ENCODE data around the gene SCT.
"Not testable (repeated sequence)": the region's sequence is repeated elsewhere in the genome, so short reads cannot be mapped to it uniquely, and the experiment has no call there.

SCT gene

DNA sequence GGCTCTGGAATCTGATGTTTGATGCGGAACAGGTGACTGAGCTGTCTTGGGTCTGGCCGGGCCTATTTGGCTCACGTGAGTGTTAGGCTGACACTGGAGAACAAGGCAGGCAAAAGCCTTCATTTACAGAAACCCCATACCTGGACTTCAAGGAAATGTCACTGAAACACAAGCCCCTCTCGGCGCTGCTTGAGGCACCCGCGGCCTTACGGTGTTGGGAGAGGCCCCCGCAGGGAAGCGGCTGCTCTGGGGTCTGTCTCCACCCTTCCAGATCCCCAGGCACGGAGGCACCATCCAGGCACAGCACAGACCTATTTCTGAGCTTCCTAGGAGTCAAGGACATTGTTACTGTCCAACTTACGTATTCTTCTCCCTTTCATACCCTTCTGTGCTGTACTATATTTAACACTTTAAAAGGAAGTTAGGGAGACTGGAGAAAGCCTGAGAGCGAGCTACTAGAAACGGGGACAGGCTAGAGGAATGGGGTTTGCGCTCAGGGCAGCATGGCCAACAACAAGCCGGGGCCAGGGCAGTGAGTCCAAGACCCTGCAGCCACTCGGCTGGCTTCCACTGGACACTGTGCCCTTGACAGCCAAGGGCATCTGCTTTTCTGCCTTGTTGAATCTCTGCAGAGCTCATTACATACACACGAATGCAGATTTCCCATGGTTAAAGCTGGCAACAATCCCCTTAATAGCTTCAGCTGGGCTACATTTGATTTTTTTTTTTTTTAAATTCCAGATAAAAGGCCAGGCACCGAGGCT lies 33.9 kb upstream of the SCT start:
- Histone ChIP-seq H3K9ac (ENCODE audit: insufficient read length, low read depth) (no peak overlapping the region), H3K9me3 (ENCODE audit: insufficient read depth, low read length) (no peaks in the 10 kb centered on the region), H3K27me3 (ENCODE audit: insufficient read depth, insufficient read length) (no peaks in the 10 kb centered on the region), H3K36me3 (ENCODE audit: insufficient read depth, insufficient read length, low read length) (peaks cover 85% of the 10 kb centered on the region), H3K4me1 (ENCODE audit: insufficient read depth, insufficient read length) (peaks cover 4% of the 10 kb centered on the region), H3K4me3 (ENCODE audit: insufficient read length, low read depth) (no peak overlapping the region)
- TF ChIP-seq SUZ12 (IDR thresholded peaks at IDR 0.05; ENCODE audit: extremely low read depth, insufficient read depth, insufficient read length) (no peak), ZNF274 (IDR thresholded peaks at IDR 0.05; ENCODE audit: low read depth, low read length) (no peak), YY1 (IDR thresholded peaks at IDR 0.05; ENCODE audit: insufficient read depth, insufficient read length) (no peak)
- no peak for DNase-seq (ENCODE audit: low read depth, low spot score)

DNA sequence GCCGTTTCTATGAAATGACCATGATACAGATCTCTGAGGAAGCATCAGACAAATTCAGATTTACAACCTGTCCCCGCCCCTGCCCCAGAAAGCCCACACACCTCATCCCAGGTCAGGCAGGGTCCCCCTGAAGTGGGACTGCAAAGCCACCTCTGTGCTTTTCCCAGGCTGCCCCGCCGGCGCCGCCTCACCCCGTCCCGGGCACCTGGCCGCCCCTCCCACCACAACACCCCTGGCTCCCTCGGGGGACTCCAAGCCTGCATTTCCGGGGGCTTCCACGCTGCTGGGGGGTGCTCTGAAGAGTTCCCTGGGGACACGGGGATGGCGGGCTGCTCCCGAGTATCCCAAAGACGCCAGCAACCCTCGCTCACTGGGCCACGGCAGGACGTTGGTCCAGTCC lies 33.3 kb upstream of the SCT start:
- peaks cover 4% of the 10 kb centered on the region for H3K4me1 ChIP-seq (ENCODE audit: insufficient read depth, insufficient read length)
- no peak overlapping the region for H3K9ac ChIP-seq (ENCODE audit: insufficient read length, low read depth)
- peaks cover 81% of the 10 kb centered on the region for H3K36me3 ChIP-seq (ENCODE audit: insufficient read depth, insufficient read length, low read length)
- no peaks in the 10 kb centered on the region for H3K27me3 ChIP-seq (ENCODE audit: insufficient read depth, insufficient read length)
- no peaks in the 10 kb centered on the region for H3K9me3 ChIP-seq (ENCODE audit: insufficient read depth, low read length)
- DNase-seq (ENCODE audit: low read depth, low spot score) = no peak
- TF ChIP-seq SUZ12 (IDR thresholded peaks at IDR 0.05; ENCODE audit: extremely low read depth, insufficient read depth, insufficient read length) (no peak), ZNF274 (IDR thresholded peaks at IDR 0.05; ENCODE audit: low read depth, low read length) (no peak), YY1 (IDR thresholded peaks at IDR 0.05; ENCODE audit: insufficient read depth, insufficient read length) (no peak)
- H3K4me3 ChIP-seq (ENCODE audit: insufficient read length, low read depth) = no peak overlapping the region

DNA sequence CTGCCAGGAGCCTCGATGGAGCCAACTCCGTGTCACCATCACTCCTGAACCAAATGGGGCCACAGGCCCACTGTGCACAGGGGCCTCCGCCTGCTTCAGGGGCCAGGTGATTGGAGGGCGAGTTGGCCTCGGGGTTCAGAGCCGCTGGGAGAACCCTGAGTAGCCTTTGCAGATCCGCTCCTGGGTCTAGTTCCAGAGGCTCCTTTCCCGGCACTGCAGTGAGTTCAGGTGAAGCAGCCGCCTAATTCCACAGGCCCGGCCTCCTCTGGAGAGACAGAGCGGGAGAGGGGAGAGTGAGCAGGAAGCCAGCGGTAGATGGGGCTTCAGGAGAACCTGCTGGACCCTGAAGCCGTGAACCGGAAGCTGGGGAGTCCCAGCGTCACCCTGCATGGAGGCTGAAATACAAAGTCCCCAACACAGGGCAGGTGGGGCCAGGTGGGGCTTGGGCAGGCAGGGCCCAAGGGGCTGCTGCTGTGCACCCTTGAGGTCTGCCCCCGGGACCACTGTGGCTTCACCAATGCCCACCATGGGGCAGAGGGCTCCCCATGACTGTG lies 32.6 kb upstream of the SCT start:
- peaks cover 4% of the 10 kb centered on the region for H3K4me1 ChIP-seq (ENCODE audit: insufficient read depth, insufficient read length)
- H3K9me3 ChIP-seq (ENCODE audit: insufficient read depth, low read length) = no peaks in the 10 kb centered on the region
- no peaks in the 10 kb centered on the region for H3K27me3 ChIP-seq (ENCODE audit: insufficient read depth, insufficient read length)
- H3K36me3 ChIP-seq (ENCODE audit: insufficient read depth, insufficient read length, low read length) = peaks cover 82% of the 10 kb centered on the region
- DNase-seq (ENCODE audit: low read depth, low spot score) = no peak
- no peak overlapping the region for H3K9ac ChIP-seq (ENCODE audit: insufficient read length, low read depth)
- TF ChIP-seq YY1 (IDR thresholded peaks at IDR 0.05; ENCODE audit: insufficient read depth, insufficient read length) (no peak), ZNF274 (IDR thresholded peaks at IDR 0.05; ENCODE audit: low read depth, low read length) (no peak), SUZ12 (IDR thresholded peaks at IDR 0.05; ENCODE audit: extremely low read depth, insufficient read depth, insufficient read length) (no peak)
- H3K4me3 ChIP-seq (ENCODE audit: insufficient read length, low read depth) = no peak overlapping the region

DNA sequence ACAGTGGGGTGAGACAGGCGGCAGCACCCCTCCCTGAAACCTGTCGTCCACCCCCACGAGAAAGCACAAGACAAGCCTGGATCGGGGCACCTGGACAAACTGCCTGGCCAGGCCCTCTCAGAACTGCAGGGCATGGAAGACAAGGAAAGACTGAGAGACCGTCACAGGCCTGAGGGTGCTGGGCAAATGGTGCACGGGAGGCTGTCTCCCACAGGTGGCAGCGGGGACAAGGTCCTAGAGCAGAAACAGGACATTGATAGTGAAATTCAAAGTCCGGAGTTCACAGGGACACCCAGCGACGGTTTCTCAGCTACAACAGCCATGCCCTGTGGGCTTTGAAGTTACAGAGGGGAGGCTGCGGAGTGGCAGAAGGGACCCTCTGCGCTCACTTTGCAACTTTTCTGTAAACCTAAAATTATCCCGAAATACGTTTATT lies 30.7 kb upstream of the SCT start:
- Histone ChIP-seq H3K9ac (ENCODE audit: insufficient read length, low read depth) (no peak overlapping the region), H3K4me1 (ENCODE audit: insufficient read depth, insufficient read length) (peaks cover 4% of the 10 kb centered on the region)

DNA sequence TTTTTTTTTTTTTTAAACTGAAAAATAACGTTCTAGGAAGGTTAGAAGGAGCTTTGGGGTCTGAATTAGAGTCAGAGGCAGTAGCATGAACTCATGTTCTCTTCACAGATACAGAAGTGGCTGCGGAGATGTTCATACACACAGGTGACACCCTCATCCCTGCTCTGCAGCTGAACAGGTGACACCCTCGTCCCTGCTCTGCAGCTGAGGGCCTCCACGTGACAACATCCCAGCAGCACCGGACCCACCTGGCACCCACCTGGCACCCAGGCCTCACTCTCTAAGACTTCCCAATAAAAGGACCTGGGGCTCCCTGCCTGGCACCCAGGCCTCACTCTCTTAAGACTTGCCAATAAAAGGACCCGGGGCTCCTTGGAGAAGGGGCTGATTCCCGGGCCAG lies 29.9 kb upstream of the SCT start:
- Histone ChIP-seq H3K4me1 (ENCODE audit: insufficient read depth, insufficient read length) (peaks cover 4% of the 10 kb centered on the region), H3K9me3 (ENCODE audit: insufficient read depth, low read length) (no peaks in the 10 kb centered on the region), H3K36me3 (ENCODE audit: insufficient read depth, insufficient read length, low read length) (peaks cover 74% of the 10 kb centered on the region), H3K4me3 (ENCODE audit: insufficient read length, low read depth) (no peak overlapping the region), H3K27me3 (ENCODE audit: insufficient read depth, insufficient read length) (no peaks in the 10 kb centered on the region), H3K9ac (ENCODE audit: insufficient read length, low read depth) (no peak overlapping the region)
- DNase-seq (ENCODE audit: low read depth, low spot score) = no peak
- no peak for TF ChIP-seq ZNF274 (IDR thresholded peaks at IDR 0.05; ENCODE audit: low read depth, low read length)

More for the DNA sequence above, 30.7 kb upstream of the SCT start:
- peaks cover 78% of the 10 kb centered on the region for H3K36me3 ChIP-seq (ENCODE audit: insufficient read depth, insufficient read length, low read length)
- H3K27me3 ChIP-seq (ENCODE audit: insufficient read depth, insufficient read length) = no peaks in the 10 kb centered on the region
- DNase-seq (ENCODE audit: low read depth, low spot score) = no peak
- TF ChIP-seq YY1 (IDR thresholded peaks at IDR 0.05; ENCODE audit: insufficient read depth, insufficient read length) (no peak), SUZ12 (IDR thresholded peaks at IDR 0.05; ENCODE audit: extremely low read depth, insufficient read depth, insufficient read length) (no peak), ZNF274 (IDR thresholded peaks at IDR 0.05; ENCODE audit: low read depth, low read length) (no peak)
- no peaks in the 10 kb centered on the region for H3K9me3 ChIP-seq (ENCODE audit: insufficient read depth, low read length)
- H3K4me3 ChIP-seq (ENCODE audit: insufficient read length, low read depth) = no peak overlapping the region

DNA sequence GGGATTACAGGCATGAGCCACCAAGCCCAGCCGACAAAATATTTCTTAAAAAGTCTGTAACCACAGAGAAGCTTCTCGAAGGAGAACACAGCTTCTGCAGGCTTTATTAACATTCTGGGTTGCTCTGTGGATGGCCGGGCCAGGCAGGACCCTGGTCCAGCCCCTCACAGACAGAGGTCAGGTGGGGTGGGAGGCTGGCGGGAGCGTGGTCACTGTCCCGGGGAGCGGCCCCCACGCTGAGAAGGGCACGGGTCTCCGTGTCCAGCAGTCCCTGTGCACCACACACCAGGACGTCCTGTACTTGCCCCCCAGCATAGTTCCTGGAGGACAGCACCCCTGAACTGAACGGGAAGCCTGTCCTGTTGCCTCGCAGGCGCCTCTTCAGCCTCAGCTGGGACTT lies 29.4 kb upstream of the SCT start:
- TF ChIP-seq YY1 (IDR thresholded peaks at IDR 0.05; ENCODE audit: insufficient read depth, insufficient read length) (no peak), SUZ12 (IDR thresholded peaks at IDR 0.05; ENCODE audit: extremely low read depth, insufficient read depth, insufficient read length) (no peak), ZNF274 (IDR thresholded peaks at IDR 0.05; ENCODE audit: low read depth, low read length) (no peak)
- H3K9me3 ChIP-seq (ENCODE audit: insufficient read depth, low read length) = no peaks in the 10 kb centered on the region
- DNase-seq (ENCODE audit: low read depth, low spot score) = no peak
- H3K4me3 ChIP-seq (ENCODE audit: insufficient read length, low read depth) = no peak overlapping the region
- no peaks in the 10 kb centered on the region for H3K27me3 ChIP-seq (ENCODE audit: insufficient read depth, insufficient read length)
- peaks cover 4% of the 10 kb centered on the region for H3K4me1 ChIP-seq (ENCODE audit: insufficient read depth, insufficient read length)
- no peak overlapping the region for H3K9ac ChIP-seq (ENCODE audit: insufficient read length, low read depth)
- H3K36me3 ChIP-seq (ENCODE audit: insufficient read depth, insufficient read length, low read length) = peaks cover 72% of the 10 kb centered on the region

DNA sequence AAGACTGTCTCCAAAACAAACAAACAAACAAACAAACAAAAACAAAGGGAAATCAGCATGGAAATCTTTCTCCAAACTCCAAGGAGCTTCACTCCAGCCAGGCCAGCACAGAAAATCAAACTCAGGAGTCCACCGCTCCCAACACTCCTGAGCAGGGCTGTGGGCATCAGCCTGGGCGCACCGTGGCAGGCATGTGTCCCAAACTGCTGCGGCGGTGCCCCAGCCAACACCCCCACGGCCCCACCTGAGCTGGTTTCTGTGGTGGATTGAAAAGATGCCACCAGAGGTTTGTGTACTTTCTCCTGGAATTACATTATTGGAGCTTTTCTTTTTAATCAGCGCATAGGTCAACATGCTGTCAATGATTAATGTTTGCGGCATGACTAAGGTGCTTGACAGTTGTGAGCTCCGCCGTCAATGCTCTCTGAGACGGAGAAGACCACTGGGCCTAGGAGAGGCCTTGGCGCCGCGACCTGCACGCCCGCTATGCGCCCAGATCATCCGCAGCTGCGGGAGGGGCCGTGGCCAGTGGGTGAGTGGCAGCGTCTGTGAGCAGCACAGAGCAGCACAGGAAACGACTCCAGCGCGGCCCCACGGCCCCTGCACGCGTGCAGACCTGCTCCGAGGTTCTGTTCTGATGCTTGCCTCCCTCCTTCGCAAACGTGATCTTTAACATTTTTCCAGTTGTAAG lies 28.2 kb upstream of the SCT start:
- no peak overlapping the region for H3K9ac ChIP-seq (ENCODE audit: insufficient read length, low read depth)

DNA sequence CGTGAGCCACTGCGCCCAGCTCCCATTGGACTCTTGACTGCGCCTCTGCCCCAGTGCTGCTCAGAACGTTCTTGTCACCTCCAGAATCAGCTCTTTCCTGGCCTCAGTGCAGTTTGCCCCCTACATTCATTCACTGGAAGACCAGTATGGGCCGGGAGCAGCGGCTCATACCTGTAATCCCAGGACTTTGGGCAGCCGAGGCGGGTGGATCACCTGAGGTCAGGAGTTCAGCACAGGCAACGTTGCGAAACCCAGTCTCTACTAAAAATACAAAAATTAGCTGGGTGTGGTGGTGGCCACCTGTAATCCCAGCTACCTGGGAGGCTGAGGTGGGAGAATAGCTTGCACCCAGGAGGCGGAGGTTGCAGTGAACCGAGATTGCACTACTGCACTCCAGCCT lies 27.5 kb upstream of the SCT start:
- not testable (repeated sequence) for DNase-seq (ENCODE audit: low read depth, low spot score); H3K4me1 ChIP-seq (ENCODE audit: insufficient read depth, insufficient read length); H3K9ac ChIP-seq (ENCODE audit: insufficient read length, low read depth); H3K9me3 ChIP-seq (ENCODE audit: insufficient read depth, low read length); H3K27me3 ChIP-seq (ENCODE audit: insufficient read depth, insufficient read length); H3K4me3 ChIP-seq (ENCODE audit: insufficient read length, low read depth)
- H3K36me3 ChIP-seq (ENCODE audit: insufficient read depth, insufficient read length, low read length) = peaks cover 64% of the 10 kb centered on the region

More for the DNA sequence above, 28.2 kb upstream of the SCT start:
- no peak for DNase-seq (ENCODE audit: low read depth, low spot score)
- Histone ChIP-seq H3K4me1 (ENCODE audit: insufficient read depth, insufficient read length) (peaks cover 4% of the 10 kb centered on the region), H3K27me3 (ENCODE audit: insufficient read depth, insufficient read length) (no peaks in the 10 kb centered on the region), H3K36me3 (ENCODE audit: insufficient read depth, insufficient read length, low read length) (peaks cover 67% of the 10 kb centered on the region), H3K4me3 (ENCODE audit: insufficient read length, low read depth) (no peak overlapping the region), H3K9me3 (ENCODE audit: insufficient read depth, low read length) (no peaks in the 10 kb centered on the region)
- TF ChIP-seq ZNF274 (IDR thresholded peaks at IDR 0.05; ENCODE audit: low read depth, low read length) (no peak), SUZ12 (IDR thresholded peaks at IDR 0.05; ENCODE audit: extremely low read depth, insufficient read depth, insufficient read length) (no peak), YY1 (IDR thresholded peaks at IDR 0.05; ENCODE audit: insufficient read depth, insufficient read length) (no peak)

All from NT2/D1 (cell line).